OCI-LY3 (cell line): ENCODE results near the gene BBS2.

Source experiments
- H2AFZ ChIP-seq: fragments of 200-600, 300-600 bp; shearing (Covaris generic); 2 replicates; pipeline ENCODE4 v1.6.0; 2014; ENCODE audit warnings: antibody characterized with exemption, low read depth, low read length
- H3K27ac ChIP-seq: fragments of 200-600, 300-600 bp; sonication (generic); 2 replicates; pipeline ENCODE4 v1.5.1; 2014; ENCODE audit warnings: mild to moderate bottlenecking, low read length, moderate library complexity, mixed read lengths
- H3K27me3 ChIP-seq: fragments of 200-600, 300-600 bp; sonication (generic); 2 replicates; pipeline ENCODE4 v1.6.1; 2014; ENCODE audit warnings: low read depth, low read length, mixed read lengths
- H3K36me3 ChIP-seq: fragments of 200-600, 300-600 bp; sonication (generic); replicated peaks from 2 replicates; pipeline ENCODE3; 2014; ENCODE audit warnings: low read depth, low read length, mixed read lengths
- H3K4me1 ChIP-seq: fragments of 300-600, 200-600 bp; sonication (generic); 2 replicates; pipeline ENCODE4 v1.6.1; 2014; ENCODE audit warnings: low read length, mixed read lengths
- H3K4me2 ChIP-seq: fragments of 200-600, 300-600 bp; sonication (generic); 2 replicates; pipeline ENCODE4 v1.6.1; 2014; ENCODE audit warnings: low read length, mixed read lengths
- H3K4me3 ChIP-seq: fragments of 300-600, 200-600 bp; sonication (generic); 2 replicates; pipeline ENCODE4 v1.5.1; 2014; ENCODE audit warnings: antibody characterized with exemption, mild to moderate bottlenecking, low read length, moderate library complexity
- H3K79me2 ChIP-seq: fragments of 300-600, 200-600 bp; shearing (Covaris generic); 2 replicates; pipeline ENCODE4 v1.6.1; 2014; ENCODE audit warnings: mild to moderate bottlenecking, low read length, mixed read lengths
- H3K9ac ChIP-seq: fragments of 300-600, 200-600 bp; shearing (Covaris generic); 2 replicates; pipeline ENCODE4 v1.6.0; 2014; ENCODE audit warnings: mild to moderate bottlenecking, low read length, moderate library complexity
- H3K9me3 ChIP-seq: fragments of 200-600, 300-600 bp; shearing (Covaris generic); 2 replicates; pipeline ENCODE4 v1.6.1; 2014; ENCODE audit warnings: low read length, mixed read lengths; ENCODE audit not compliant: insufficient read depth
- H4K20me1 ChIP-seq: fragments of 200-600, 300-600 bp; sonication (generic); 2 replicates; pipeline ENCODE4 v1.6.1; 2016; ENCODE audit warnings: low read length, mixed read lengths; ENCODE audit not compliant: insufficient read depth
- CTCF ChIP-seq: fragments of 200-600, 300-600 bp; sonication (generic); IDR thresholded peaks from 2 replicates; pipeline ENCODE4 v1.5.1; 2014; ENCODE audit warnings: antibody characterized with exemption, low read length, low read depth
- EZH2phosphoT487 ChIP-seq: fragments of 200-600 bp; shearing (Covaris generic); IDR thresholded peaks from 2 replicates; pipeline ENCODE4 v1.6.1; 2018; ENCODE audit warnings: antibody characterized with exemption, mixed run types, low read depth

The BBS2 gene

GRCh38 chr16:56559109-56559508, 39.3 kb upstream of the BBS2 start:
- H3K9ac ChIP-seq, result no peak overlapping the region
- no peaks in the 10 kb centered on the region for H3K4me1 ChIP-seq
- no peak overlapping the region for H3K27ac ChIP-seq
- H3K36me3 ChIP-seq, result no peaks in the 10 kb centered on the region
- no peaks in the 10 kb centered on the region for H3K9me3 ChIP-seq
- H3K79me2 ChIP-seq, result no peaks in the 10 kb centered on the region
- no peak for TF ChIP-seq EZH2phosphoT487
- no peak overlapping the region for H3K4me3 ChIP-seq
- no peak overlapping the region for H2AFZ ChIP-seq
- H3K27me3 ChIP-seq, result peaks cover 14% of the 10 kb centered on the region
- no peak overlapping the region for H3K4me2 ChIP-seq
- no peaks in the 10 kb centered on the region for H4K20me1 ChIP-seq

GRCh38 chr16:56558024-56558747, 38.4 kb upstream of the BBS2 start:
- Histone ChIP-seq H3K4me2 (no peak overlapping the region), H3K4me3 (no peak overlapping the region), H3K79me2 (no peaks in the 10 kb centered on the region), H3K9me3 (no peaks in the 10 kb centered on the region), H3K4me1 (no peaks in the 10 kb centered on the region), H3K9ac (no peak overlapping the region), H3K36me3 (no peaks in the 10 kb centered on the region), H3K27me3 (peaks cover 14% of the 10 kb centered on the region), H2AFZ (no peak overlapping the region), H4K20me1 (no peaks in the 10 kb centered on the region), H3K27ac (no peak overlapping the region)
- TF ChIP-seq EZH2phosphoT487 (no peak), CTCF (no peak)

GRCh38 chr16:56554441-56554840, 34.6 kb upstream of the BBS2 start:
- H3K4me3 ChIP-seq, result no peak overlapping the region
- TF ChIP-seq CTCF, result no peak
- no peak for TF ChIP-seq EZH2phosphoT487
- H3K4me1 ChIP-seq, result no peaks in the 10 kb centered on the region
- H3K9me3 ChIP-seq, result no peaks in the 10 kb centered on the region
- no peak overlapping the region for H3K4me2 ChIP-seq
- no peak overlapping the region for H3K9ac ChIP-seq
- H3K36me3 ChIP-seq, result no peaks in the 10 kb centered on the region
- no peaks in the 10 kb centered on the region for H3K79me2 ChIP-seq
- H4K20me1 ChIP-seq, result no peaks in the 10 kb centered on the region
- H3K27me3 ChIP-seq, result peaks cover 16% of the 10 kb centered on the region
- no peak overlapping the region for H3K27ac ChIP-seq
- H2AFZ ChIP-seq, result no peak overlapping the region

GRCh38 chr16:56551796-56552738, 32.2 kb upstream of the BBS2 start:
- Histone ChIP-seq H3K79me2 (no peaks in the 10 kb centered on the region), H3K9me3 (no peaks in the 10 kb centered on the region), H3K27ac (no peak overlapping the region), H3K36me3 (no peaks in the 10 kb centered on the region), H3K27me3 (peaks cover 14% of the 10 kb centered on the region), H3K4me3 (no peak overlapping the region), H3K9ac (no peak overlapping the region), H3K4me1 (peaks cover 7% of the 10 kb centered on the region), H3K4me2 (no peak overlapping the region), H4K20me1 (no peaks in the 10 kb centered on the region), H2AFZ (no peak overlapping the region)
- TF ChIP-seq EZH2phosphoT487 (no peak), CTCF (no peak)
